GM18498 (cell line): Measurements from ENCODE around the gene FOXK2.
"Not testable (repeated sequence)": the region's sequence is repeated elsewhere in the genome, so short reads cannot be mapped to it uniquely, and the experiment has no call there.

Experiments used
- ATAC-seq: cut with Tn5 transposase; IDR thresholded peaks from one replicate; pipeline ENCODE4 v1.9.1; 2021; ENCODE audit warnings: mild to moderate bottlenecking, moderate library complexity; ENCODE audit not compliant: unreplicated experiment

FOXK2 gene

GRCh38 chr17:82561429-82562035, 42.0 kb downstream of the FOXK2 start:
- ATAC-seq: no peak

GRCh38 chr17:82562718-82563220, 43.2 kb downstream of the FOXK2 start:
- ATAC-seq: not testable (repeated sequence)

- no peak for ATAC-seq
These were observed 43.8 kb downstream of the FOXK2 start for GRCh38 chr17:82563318-82563717.

- not testable (repeated sequence) for ATAC-seq
These were observed 44.2 kb downstream of the FOXK2 start for GRCh38 chr17:82563745-82564144.

GRCh38 chr17:82564241-82564640, 44.7 kb downstream of the FOXK2 start:
- no peak for ATAC-seq

- no peak for ATAC-seq
These were observed 46.0 kb downstream of the FOXK2 start for GRCh38 chr17:82565551-82565950.

GRCh38 chr17:82566129-82566960, 46.8 kb downstream of the FOXK2 start:
- no peak for ATAC-seq

- ATAC-seq: no peak
These were observed 47.8 kb downstream of the FOXK2 start for GRCh38 chr17:82567286-82567685.

- no peak for ATAC-seq
These were observed 49.5 kb downstream of the FOXK2 start for GRCh38 chr17:82568997-82569393.

- no peak for ATAC-seq
These were observed 50.1 kb downstream of the FOXK2 start for GRCh38 chr17:82569621-82570020.

- no peak for ATAC-seq
These were observed 50.7 kb downstream of the FOXK2 start for GRCh38 chr17:82570277-82570676.

GRCh38 chr17:82571855-82572254, 52.3 kb downstream of the FOXK2 start:
- ATAC-seq: no peak

GRCh38 chr17:82574041-82574440, 54.5 kb downstream of the FOXK2 start:
- no peak for ATAC-seq

GRCh38 chr17:82575581-82576221, 56.2 kb downstream of the FOXK2 start:
- not testable (repeated sequence) for ATAC-seq

GRCh38 chr17:82577300-82577699, 57.8 kb downstream of the FOXK2 start:
- ATAC-seq: no peak

GRCh38 chr17:82579969-82580368, 60.4 kb downstream of the FOXK2 start:
- ATAC-seq: not testable (repeated sequence)

GRCh38 chr17:82582213-82582612, 62.7 kb downstream of the FOXK2 start:
- ATAC-seq: no peak

- no peak for ATAC-seq
These were observed 63.2 kb downstream of the FOXK2 start for GRCh38 chr17:82582709-82583108.

GRCh38 chr17:82583720-82584234, 64.2 kb downstream of the FOXK2 start:
- ATAC-seq: no peak

GRCh38 chr17:82585935-82586575, 66.5 kb downstream of the FOXK2 start:
- ATAC-seq: not testable (repeated sequence)
